Measurements from ENCODE around the gene SLC25A39. TPM values are rescaled to one million over a fixed set of nuclear protein-coding genes. Genes with fewer than 3 reads are reported as not detected.
A peak's percentile ranks its signal among the peaks of the same experiment; 100 is the strongest.

The SLC25A39 gene
- total and polyA plus RNA-seq, 9 of the 15 experiments (the other 6 are each of a cell fraction or from before 2014, with no cell fraction given), result 4.8 to 267 (median 140) TPM

DNA sequence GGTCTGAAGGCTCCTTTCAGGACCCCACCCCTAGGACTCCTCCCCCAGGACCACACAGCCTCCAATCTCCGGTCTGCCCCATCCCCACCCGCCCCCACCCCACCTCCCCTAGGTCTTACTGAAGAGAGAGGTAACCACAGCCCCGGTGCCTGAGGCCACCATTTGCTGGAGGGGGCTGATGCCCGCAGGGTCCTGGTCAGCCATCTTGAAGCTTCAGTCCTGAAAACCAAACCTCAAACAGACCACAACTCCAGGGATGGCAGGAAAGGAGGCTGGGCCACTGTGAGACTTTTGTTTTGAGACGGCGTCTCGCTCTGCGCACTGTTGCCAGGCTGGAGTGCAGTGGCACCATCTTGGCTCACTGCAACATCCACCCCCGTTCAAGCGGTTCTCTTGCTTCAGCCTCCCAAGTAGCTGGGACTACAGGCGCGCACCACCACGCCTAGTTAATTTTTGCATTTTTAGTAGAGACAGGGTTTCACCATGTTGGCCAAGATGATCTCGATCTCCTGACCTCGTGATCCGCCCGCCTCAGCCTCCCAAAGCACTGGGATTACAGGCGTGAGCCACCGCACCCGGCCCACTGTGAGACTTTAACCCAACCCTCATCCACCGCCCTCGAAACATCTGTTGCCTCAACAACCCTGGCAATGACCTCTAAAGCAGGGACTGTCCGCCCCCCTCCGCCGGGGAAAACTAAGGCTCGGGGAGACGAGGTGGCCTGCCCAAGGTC, 1.1 kb downstream of the SLC25A39 start (continued):
- TF ChIP-seq ZBTB40 (IDR thresholded peaks at IDR 0.05) (0 out of 2 replicates have a peak, but pooled peaks have one; percentile 8), ZBTB40 (CRISPR knock-in tag; IDR thresholded peaks at IDR 0.05) (no peak), YY1 (IDR thresholded peaks at IDR 0.05; ENCODE audit: borderline replicate concordance in 1 of 3, control insufficient read depth in 1 of 3, extremely low read depth in 1 of 3, insufficient read depth in 3 of 3, insufficient read length in 1 of 3, insufficient replicate concordance in 2 of 3, low read depth in 1 of 3, low read length in 2 of 3) (peak in 1 of 3 experiments; percentile 64), TOE1 (IDR thresholded peaks at IDR 0.05; ENCODE audit: borderline replicate concordance) (0 out of 2 replicates have a peak, but pooled peaks have one; percentile 40), TOE1 (CRISPR knock-in tag; IDR thresholded peaks at IDR 0.05; ENCODE audit: borderline replicate concordance, low read depth) (no peak), CHD4 (IDR thresholded peaks at IDR 0.05; ENCODE audit: insufficient read depth, insufficient replicate concordance, low read depth, low read length, poor library complexity, severe bottlenecking) (no peak), CSDE1 (IDR thresholded peaks at IDR 0.05) (no peak), BCOR (IDR thresholded peaks at IDR 0.05) (0 out of 2 replicates have a peak, but pooled peaks have one; percentile 13), TFAP4 (CRISPR knock-in tag; IDR thresholded peaks at IDR 0.05; ENCODE audit: borderline replicate concordance) (peak; percentile 25; the same call in 1 of the 2 replicates), ETV5 (CRISPR knock-in tag; IDR thresholded peaks at IDR 0.05; ENCODE audit: low read depth) (no peak; the same call in 1 of the 2 replicates)
